ENCODE data around the gene ST6GALNAC5.
"Not testable (repeated sequence)": the region's sequence is repeated elsewhere in the genome, so short reads cannot be mapped to it uniquely, and the experiment has no call there.

ST6GALNAC5 gene

DNA sequence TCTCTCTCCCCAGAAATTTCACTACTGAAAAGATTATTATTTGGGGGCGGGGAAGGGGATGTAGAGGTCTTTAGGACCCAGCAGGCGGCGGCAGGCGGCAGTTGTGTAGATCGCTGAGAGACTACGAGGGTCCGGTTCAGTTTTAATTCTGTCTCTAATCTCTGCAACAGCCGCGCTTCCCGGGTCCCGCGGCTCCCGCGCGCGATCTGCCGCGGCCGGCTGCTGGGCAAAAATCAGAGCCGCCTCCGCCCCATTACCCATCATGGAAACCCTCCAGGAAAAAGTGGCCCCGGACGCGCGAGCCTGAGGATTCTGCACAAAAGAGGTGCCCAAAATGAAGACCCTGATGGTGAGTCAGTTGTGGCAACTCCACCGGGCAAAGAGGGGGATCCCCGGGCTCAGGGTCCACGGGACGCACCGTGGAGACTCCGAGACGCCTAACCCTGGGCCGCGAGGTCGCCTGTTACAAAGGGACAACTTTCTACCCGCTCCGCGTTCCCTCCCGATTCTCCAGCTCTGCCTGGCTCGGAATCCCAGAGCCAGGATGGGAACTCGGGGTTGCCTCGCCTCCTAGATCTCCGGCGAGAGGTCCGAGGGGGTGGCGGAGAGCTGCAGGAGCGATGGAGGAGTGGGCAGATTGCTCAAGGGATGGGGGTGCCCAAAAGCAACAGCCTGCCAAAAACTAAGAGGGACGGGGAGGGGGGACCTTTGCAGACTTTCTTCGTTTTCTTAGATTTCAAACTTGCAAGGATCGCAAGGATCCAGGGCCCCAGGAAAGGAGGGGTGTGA is at the start of gene ST6GALNAC5:
Gene ST6GALNAC5, plus strand, starts transcription at position 139 of the 789 bp plus-strand sequence.
- TF ChIP-seq, protein P1, sequence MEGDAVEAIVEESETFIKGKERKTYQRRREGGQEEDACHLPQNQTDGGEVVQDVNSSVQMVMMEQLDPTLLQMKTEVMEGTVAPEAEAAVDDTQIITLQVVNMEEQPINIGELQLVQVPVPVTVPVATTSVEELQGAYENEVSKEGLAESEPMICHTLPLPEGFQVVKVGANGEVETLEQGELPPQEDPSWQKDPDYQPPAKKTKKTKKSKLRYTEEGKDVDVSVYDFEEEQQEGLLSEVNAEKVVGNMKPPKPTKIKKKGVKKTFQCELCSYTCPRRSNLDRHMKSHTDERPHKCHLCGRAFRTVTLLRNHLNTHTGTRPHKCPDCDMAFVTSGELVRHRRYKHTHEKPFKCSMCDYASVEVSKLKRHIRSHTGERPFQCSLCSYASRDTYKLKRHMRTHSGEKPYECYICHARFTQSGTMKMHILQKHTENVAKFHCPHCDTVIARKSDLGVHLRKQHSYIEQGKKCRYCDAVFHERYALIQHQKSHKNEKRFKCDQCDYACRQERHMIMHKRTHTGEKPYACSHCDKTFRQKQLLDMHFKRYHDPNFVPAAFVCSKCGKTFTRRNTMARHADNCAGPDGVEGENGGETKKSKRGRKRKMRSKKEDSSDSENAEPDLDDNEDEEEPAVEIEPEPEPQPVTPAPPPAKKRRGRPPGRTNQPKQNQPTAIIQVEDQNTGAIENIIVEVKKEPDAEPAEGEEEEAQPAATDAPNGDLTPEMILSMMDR (conservative IDR thresholded peaks at IDR 0.05; ENCODE audit: low read depth, low read length) = no peak
- H3K4me3 ChIP-seq (ENCODE audit: low read depth, low read length) = peak within 1 kb of the TSS; percentile 57
- peak; percentile 47 for DNase-seq (ENCODE audit: low read depth)

DNA sequence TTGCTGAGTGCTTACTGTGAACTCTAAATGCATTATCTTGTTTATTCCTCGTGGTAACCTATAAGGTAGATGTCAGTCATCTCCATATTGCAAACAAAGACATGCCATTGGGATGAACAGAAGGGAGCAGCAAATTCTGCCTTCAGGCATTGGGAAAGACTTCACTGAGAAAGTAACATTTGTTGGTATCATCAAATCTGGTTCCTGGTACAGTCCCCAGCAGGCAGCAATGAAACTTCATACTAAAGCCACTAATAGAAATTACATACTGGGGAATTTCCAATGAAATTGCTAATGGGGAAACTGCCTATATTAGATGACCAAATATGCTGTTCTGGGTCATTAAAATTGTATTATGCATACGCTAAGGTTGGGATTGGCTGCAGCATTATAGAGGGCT is 47.3 kb upstream of the ST6GALNAC5 start:
- DNase-seq (ENCODE audit: low read depth) = no peak
- no peak overlapping the region for H3K4me3 ChIP-seq (ENCODE audit: low read depth, low read length)
- TF ChIP-seq, protein P1 (conservative IDR thresholded peaks at IDR 0.05; ENCODE audit: low read depth, low read length) = no peak

DNA sequence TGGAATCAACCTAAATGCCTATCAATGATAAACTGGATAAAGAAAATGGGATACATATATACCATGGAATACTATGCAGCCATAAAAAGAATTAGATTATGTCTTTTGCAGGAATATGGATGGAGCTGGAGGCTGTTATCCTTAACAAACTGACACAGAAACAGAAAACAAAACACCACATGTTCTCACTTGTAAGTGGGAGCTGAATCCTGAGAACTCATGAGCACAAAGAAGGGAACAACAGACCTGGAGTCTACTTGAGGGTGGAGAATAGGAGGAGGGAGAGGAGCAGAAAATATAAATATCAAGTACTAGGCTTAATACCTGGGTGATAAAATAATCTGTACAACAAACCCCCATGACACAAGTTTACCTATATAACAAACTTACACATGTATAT is 44.3 kb upstream of the ST6GALNAC5 start:
- DNase-seq (ENCODE audit: low read depth); H3K4me3 ChIP-seq (ENCODE audit: low read depth, low read length): not testable (repeated sequence)

DNA sequence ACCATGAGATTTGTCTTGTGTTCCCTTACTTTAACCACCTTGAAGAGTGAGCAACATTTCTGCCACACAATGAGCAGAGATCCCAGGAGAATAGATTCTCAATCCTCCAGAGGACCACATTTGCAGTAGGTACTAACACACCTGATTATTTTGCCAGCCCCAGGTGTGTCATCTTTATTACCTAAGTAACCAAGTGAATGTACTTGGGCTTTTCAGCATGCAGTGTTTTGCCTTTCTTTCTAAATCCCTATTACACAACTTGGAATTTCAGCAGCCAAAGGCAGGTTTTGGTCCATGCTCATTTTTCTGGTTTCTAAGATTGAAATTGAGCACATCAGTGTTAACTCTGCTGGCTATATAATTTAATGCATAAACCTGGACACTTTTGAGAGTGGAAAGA is 43.2 kb upstream of the ST6GALNAC5 start:
- TF ChIP-seq, protein P1 (conservative IDR thresholded peaks at IDR 0.05; ENCODE audit: low read depth, low read length) = no peak
- H3K4me3 ChIP-seq (ENCODE audit: low read depth, low read length) = no peak overlapping the region
- no peak for DNase-seq (ENCODE audit: low read depth)

DNA sequence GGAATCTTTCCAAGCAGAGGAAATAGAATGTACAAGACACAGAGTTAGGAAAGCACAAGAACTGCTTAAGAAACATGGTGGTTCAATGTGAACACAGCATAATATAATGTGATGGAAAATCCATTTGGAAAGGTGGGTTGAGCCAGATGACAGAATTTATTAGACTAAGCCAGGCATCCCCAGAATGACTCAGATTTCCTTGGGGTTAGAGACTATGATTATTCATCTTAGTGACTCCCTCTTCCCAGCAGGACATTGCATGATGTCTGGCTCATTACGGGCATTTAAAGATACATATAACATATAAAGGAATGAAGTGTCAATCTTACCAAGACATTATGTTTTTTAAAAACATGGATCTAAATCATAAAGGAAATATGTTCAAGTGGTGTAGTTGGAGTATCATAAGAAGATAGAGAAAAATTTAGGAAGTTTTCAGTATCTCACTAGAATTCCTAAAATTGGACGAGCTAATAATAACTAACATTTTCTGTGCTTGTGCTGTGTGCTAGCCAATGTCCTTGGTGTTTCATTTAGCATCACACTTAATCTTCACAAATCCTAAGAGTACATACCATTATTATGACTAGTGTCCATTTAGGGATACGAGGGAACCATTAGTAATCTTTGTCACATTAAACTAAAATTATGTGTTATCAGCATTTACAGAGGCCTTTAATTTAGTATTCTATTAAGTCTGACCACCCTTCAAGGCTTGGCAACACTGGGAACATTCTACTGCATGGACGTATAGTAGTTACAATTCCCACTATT is 41.0 kb upstream of the ST6GALNAC5 start:
- no peak overlapping the region for H3K4me3 ChIP-seq (ENCODE audit: low read depth, low read length)
- TF ChIP-seq, protein P1 (conservative IDR thresholded peaks at IDR 0.05; ENCODE audit: low read depth, low read length) = no peak
- DNase-seq (ENCODE audit: low read depth) = peak; percentile 38

DNA sequence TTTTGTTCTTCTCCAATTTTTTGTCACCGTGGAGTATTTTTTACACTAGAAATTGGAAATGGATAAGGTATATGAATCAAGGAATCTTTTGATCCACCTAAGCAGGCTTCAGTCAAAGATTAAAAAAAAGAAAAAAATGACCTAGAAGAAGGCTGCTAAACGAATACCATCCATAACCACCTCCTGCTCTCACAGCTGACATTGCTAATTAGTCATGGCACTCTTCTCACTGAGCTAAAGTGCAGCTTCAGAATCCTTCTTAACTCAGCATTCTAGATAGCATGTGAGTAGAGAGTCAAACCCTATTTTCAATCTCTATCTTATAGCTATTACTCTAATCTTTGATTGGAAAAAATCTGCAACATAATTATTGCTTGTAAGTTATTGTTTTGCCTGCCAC is 40.2 kb upstream of the ST6GALNAC5 start:
- TF ChIP-seq, protein P1 (conservative IDR thresholded peaks at IDR 0.05; ENCODE audit: low read depth, low read length) = no peak
- DNase-seq (ENCODE audit: low read depth) = no peak
- H3K4me3 ChIP-seq (ENCODE audit: low read depth, low read length) = no peak overlapping the region

DNA sequence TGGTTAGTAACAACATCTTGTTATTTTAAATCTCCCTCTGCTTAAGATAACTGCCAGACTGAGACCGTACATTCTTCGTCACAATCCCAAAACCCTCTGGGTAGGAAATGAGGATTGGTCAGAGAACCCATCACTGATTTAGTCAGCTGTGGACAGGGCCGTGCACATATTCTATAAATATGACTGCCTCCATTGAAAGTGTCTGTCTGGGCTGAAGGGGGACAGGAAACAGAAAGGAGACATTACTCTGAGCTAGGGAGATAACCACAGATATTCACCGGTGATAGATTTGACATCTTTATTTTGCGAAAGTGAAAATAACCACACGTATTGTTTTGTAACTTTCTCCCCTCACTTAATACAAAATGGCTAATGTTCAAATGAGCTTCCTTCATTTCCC is 36.9 kb upstream of the ST6GALNAC5 start:
- no peak overlapping the region for H3K4me3 ChIP-seq (ENCODE audit: low read depth, low read length)
- no peak for DNase-seq (ENCODE audit: low read depth)
- TF ChIP-seq, protein P1 (conservative IDR thresholded peaks at IDR 0.05; ENCODE audit: low read depth, low read length) = no peak
